Left kidney (tissue), 2 donors: ENCODE results near the gene ZDHHC19. TPM values are rescaled to one million over a fixed set of nuclear protein-coding genes. Genes with fewer than 3 reads are reported as not detected.
"Not testable (repeated sequence)": the region's sequence is repeated elsewhere in the genome, so short reads cannot be mapped to it uniquely, and the experiment has no call there.

Experiments used
- DNase-seq: peaks from one replicate; pipeline ENCODE4 v3.0.0-alpha.2; 2013
- polyA plus RNA-seq: library from polyadenylated mRNA; unstranded; fragments of 120-200 nt; gene quantifications from one replicate; pipeline ENCODE4 v1.2.1, GENCODE V29; 2013; ENCODE audit not compliant: insufficient read length

Gene ZDHHC19
- polyA plus RNA-seq, 1 donor: not detected

- DNase-seq: no peak
Measured at GRCh38 chr3:196203846-196204245, 7.4 kb downstream of the ZDHHC19 start.

GRCh38 chr3:196202516-196202970 lies 8.7 kb downstream of the ZDHHC19 start:
- no peak for DNase-seq

- DNase-seq: no peak
Measured at GRCh38 chr3:196198771-196199753, 12.1 kb downstream of the ZDHHC19 start.

- DNase-seq: no peak
Measured at GRCh38 chr3:196198081-196198675, 13.0 kb downstream of the ZDHHC19 start.

- no peak for DNase-seq
Measured at GRCh38 chr3:196197524-196197923, 13.7 kb downstream of the ZDHHC19 start.

- DNase-seq: no peak
Measured at GRCh38 chr3:196195664-196196265, 15.4 kb downstream of the ZDHHC19 start.

- DNase-seq: no peak
Measured at GRCh38 chr3:196194542-196194915, 16.7 kb downstream of the ZDHHC19 start.

GRCh38 chr3:196193736-196194541 lies 17.3 kb downstream of the ZDHHC19 start:
- no peak for DNase-seq

GRCh38 chr3:196193133-196193735 lies 18.0 kb downstream of the ZDHHC19 start:
- DNase-seq: no peak

- no peak for DNase-seq
Measured at GRCh38 chr3:196192524-196193051, 18.6 kb downstream of the ZDHHC19 start.

- no peak for DNase-seq
Measured at GRCh38 chr3:196192036-196192523, 19.1 kb downstream of the ZDHHC19 start.

GRCh38 chr3:196189566-196190347 lies 21.4 kb downstream of the ZDHHC19 start:
- no peak for DNase-seq

- DNase-seq: no peak
Measured at GRCh38 chr3:196186651-196187573, 24.3 kb downstream of the ZDHHC19 start.

- no peak for DNase-seq
Measured at GRCh38 chr3:196184881-196185280, 26.3 kb downstream of the ZDHHC19 start.

- not testable (repeated sequence) for DNase-seq
Measured at GRCh38 chr3:196184169-196184432, 27.1 kb downstream of the ZDHHC19 start.

GRCh38 chr3:196181127-196181546 lies 30.1 kb downstream of the ZDHHC19 start:
- no peak for DNase-seq

GRCh38 chr3:196180346-196180745 lies 30.9 kb downstream of the ZDHHC19 start:
- DNase-seq: no peak

- DNase-seq: no peak
Measured at GRCh38 chr3:196179380-196180308, 31.6 kb downstream of the ZDHHC19 start.
